Measurements from ENCODE around the gene GLI1. TPM values are rescaled to one million over a fixed set of nuclear protein-coding genes. Genes with fewer than 3 reads are reported as not detected.
A peak's percentile ranks its signal among the peaks of the same experiment; 100 is the strongest.

Gene GLI1
- total and polyA plus RNA-seq, 2 of the 13 experiments (the other 11 are each of a cell fraction or from before 2014, with no cell fraction given), result 0.09 to 0.20 TPM

- TF ChIP-seq ZNF589 (CRISPR knock-in tag; conservative IDR thresholded peaks at IDR 0.05) (no peak), POLR2A (IDR thresholded peaks at IDR 0.05; ENCODE audit: insufficient read depth in 1 of 2, low read depth in 2 of 2, low read length in 2 of 2) (peak in 1 of 2 experiments; percentile 55; a peak in 2 of 4 replicates)
Measured at GRCh38 chr12:57514720-57515407, 55.3 kb downstream of the GLI1 start (continued).

- FAIRE-seq (no peak), DNase-seq (ENCODE audit: low spot score) (no peak), ATAC-seq (no peak)
- intact Hi-C loops (cut with micrococcal nuclease; ENCODE audit: unreplicated experiment) (no loop called here), in situ Hi-C loops (cut with HindIII; ENCODE audit: extremely low pct_ligation_motif_present, low pct_unique_long_range_greater_than_20kb) (no loop called here)
- ChIA-PET POLR2A (interaction anchor here (0.8 to 7.8 kb wide), 4 partner anchors 9 to 60 kb away, joined by 3 to 90 read pairs (median 7); partner anchors contain the start of gene DCTN2), CTCF (ENCODE audit: low intra/inter-chr PET ratio, low total read pairs) (no interaction called here)
- Histone ChIP-seq H3K27me3 (ENCODE audit: control insufficient read depth in 1 of 2, insufficient read depth in 2 of 2, low read length in 2 of 2) (no peaks in the 10 kb centered on the region; a peak in 1 of 5 replicates), H3K27ac (ENCODE audit: extremely low read length, insufficient read depth, low read length) (no peak overlapping the region), H3K4me1 (ENCODE audit: insufficient read depth, low read length) (peaks cover 18% of the 10 kb centered on the region), H3K9me3 (ENCODE audit: low read length) (no peaks in the 10 kb centered on the region), H3K36me3 (replicated peaks in 1 of 2; ENCODE audit: control insufficient read depth in 1 of 2, insufficient read depth in 2 of 2, low read length in 2 of 2) (peaks cover 31 to 66% of the 10 kb centered on the region in 2 experiments), H3K79me2 (ENCODE audit: insufficient read depth, low read length) (peaks cover 24% of the 10 kb centered on the region), H3K4me2 (ENCODE audit: low read depth, low read length) (no peak overlapping the region), H3K4me3 (replicated peaks in 1 of 3; ENCODE audit: insufficient read depth in 1 of 3, low read depth in 2 of 3, low read length in 3 of 3) (no peak overlapping the region), H4K20me1 (ENCODE audit: insufficient read depth, low read length) (peaks cover 35% of the 10 kb centered on the region), H2AFZ (ENCODE audit: low read length) (no peak overlapping the region), H3K9ac (ENCODE audit: insufficient read depth, low read depth, low read length) (no peak overlapping the region)
- 85% methylated on average over 3 of the region's 3 CpGs for WGBS (ENCODE audit: low lambda C conversion rate)
- TF ChIP-seq ZNF160 (CRISPR knock-in tag; IDR thresholded peaks at IDR 0.05), result no peak
- peak; percentile 1 for TF ChIP-seq RBM22 (optimal IDR thresholded peaks at IDR 0.05; ENCODE audit: low read length)
- BruUV-seq (replicated peaks), result no TSS peak
Measured at GRCh38 chr12:57515408-57515933, 55.9 kb downstream of the GLI1 start.

- Histone ChIP-seq H3K36me3 (replicated peaks in 1 of 2; ENCODE audit: control insufficient read depth in 1 of 2, insufficient read depth in 2 of 2, low read length in 2 of 2) (peaks cover 31 to 63% of the 10 kb centered on the region in 2 experiments), H3K9me3 (ENCODE audit: low read length) (no peaks in the 10 kb centered on the region), H3K27ac (ENCODE audit: extremely low read length, insufficient read depth, low read length) (no peak overlapping the region), H3K4me3 (replicated peaks in 1 of 3; ENCODE audit: insufficient read depth in 1 of 3, low read depth in 2 of 3, low read length in 3 of 3) (no peak overlapping the region), H3K4me2 (ENCODE audit: low read depth, low read length) (no peak overlapping the region), H2AFZ (ENCODE audit: low read length) (no peak overlapping the region), H3K9ac (ENCODE audit: insufficient read depth, low read depth, low read length) (no peak overlapping the region), H4K20me1 (ENCODE audit: insufficient read depth, low read length) (peaks cover 35% of the 10 kb centered on the region), H3K4me1 (ENCODE audit: insufficient read depth, low read length) (peaks cover 19% of the 10 kb centered on the region), H3K79me2 (ENCODE audit: insufficient read depth, low read length) (peaks cover 24% of the 10 kb centered on the region), H3K27me3 (ENCODE audit: control insufficient read depth in 1 of 2, insufficient read depth in 2 of 2, low read length in 2 of 2) (no peaks in the 10 kb centered on the region; a peak in 1 of 5 replicates)
- TSS peak; percentile 13 for BruUV-seq (replicated peaks)
- in situ Hi-C loops (cut with HindIII; ENCODE audit: extremely low pct_ligation_motif_present, low pct_unique_long_range_greater_than_20kb), result no loop called here
- FAIRE-seq, result no peak
- CTCF ChIA-PET (ENCODE audit: low intra/inter-chr PET ratio, low total read pairs), result no interaction called here
- 95% methylated on average over 11 of the region's 11 CpGs for WGBS (ENCODE audit: low lambda C conversion rate)
- ATAC-seq, result no peak
- no peak for DNase-seq (ENCODE audit: low spot score)
- POLR2A ChIA-PET, result interaction anchor here (1.0 to 7.8 kb wide), 6 partner anchors 8 to 75 kb away, joined by 3 to 90 read pairs (median 6); partner anchors contain the start of genes INHBE and PIP4K2C
- intact Hi-C loops (cut with micrococcal nuclease; ENCODE audit: unreplicated experiment), result no loop called here
- TF ChIP-seq POLR2G (IDR thresholded peaks at IDR 0.05; ENCODE audit: low read depth, low read length) (peak; percentile 77), RAD21 (CRISPR knock-in tag; IDR thresholded peaks at IDR 0.05) (no peak), RBM22 (optimal IDR thresholded peaks at IDR 0.05; ENCODE audit: low read length) (peak; percentile 83), ARID4A (CRISPR knock-in tag; IDR thresholded peaks at IDR 0.05; ENCODE audit: borderline replicate concordance) (no peak), POLR2A (IDR thresholded peaks at IDR 0.05; ENCODE audit: insufficient read depth in 1 of 2, low read depth in 2 of 2, low read length in 2 of 2) (peak; percentile 7 to 44; a peak in 3 of 4 replicates), GLI4 (CRISPR knock-in tag; IDR thresholded peaks at IDR 0.05; ENCODE audit: borderline replicate concordance) (no peak), FOXM1 (CRISPR knock-in tag; IDR thresholded peaks at IDR 0.05) (no peak), ZFY (CRISPR knock-in tag; IDR thresholded peaks at IDR 0.05) (no peak), RAD51 (IDR thresholded peaks at IDR 0.05; ENCODE audit: borderline replicate concordance) (no peak)
Measured at GRCh38 chr12:57515934-57516541, 56.5 kb downstream of the GLI1 start.

Measured in HepG2 (cell line).